OCI-M1 (cell line): Measurements from ENCODE around the gene PLCB3.
A peak's percentile ranks its signal among the peaks of the same experiment; 100 is the strongest.

Experiments used
- DNase-seq: peaks from one replicate; lab custom pipeline; 2025; lab: John Stamatoyannopoulos, UW

Gene PLCB3

DNA sequence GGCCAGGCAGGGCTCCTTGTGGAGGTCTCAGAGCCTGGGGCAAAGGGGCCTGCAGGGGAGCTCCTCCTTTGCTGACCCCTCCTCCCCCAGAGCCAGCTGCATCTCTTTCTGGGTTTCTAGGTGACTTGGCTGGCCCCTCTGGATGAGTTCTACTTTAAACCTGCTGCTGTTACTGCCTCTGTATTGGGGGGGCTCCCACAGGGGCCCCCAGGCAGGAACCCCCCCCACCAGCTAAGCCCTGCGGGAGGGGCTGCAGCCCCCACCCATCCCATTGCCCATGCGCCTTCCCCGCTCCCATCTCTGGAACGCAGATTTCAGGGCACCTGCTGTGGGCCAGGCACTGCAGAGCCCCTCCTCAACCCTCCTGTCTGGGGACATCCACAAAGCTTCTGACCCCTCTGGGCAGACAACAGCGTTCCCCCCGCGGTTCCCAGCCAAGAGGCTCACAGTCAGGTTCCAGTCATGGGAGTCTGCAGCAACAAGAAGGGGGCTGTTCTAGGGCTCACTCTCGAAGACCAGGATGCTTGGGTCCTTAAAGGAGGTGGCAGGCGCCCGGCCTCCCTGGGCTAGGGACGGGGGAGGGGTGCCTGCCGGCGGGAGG, 815 bp upstream of the PLCB3 start:
- DNase-seq = no peak

GRCh38 chr11:64251753-64252002, 348 bp downstream of the PLCB3 start:
- DNase-seq = no peak

DNA sequence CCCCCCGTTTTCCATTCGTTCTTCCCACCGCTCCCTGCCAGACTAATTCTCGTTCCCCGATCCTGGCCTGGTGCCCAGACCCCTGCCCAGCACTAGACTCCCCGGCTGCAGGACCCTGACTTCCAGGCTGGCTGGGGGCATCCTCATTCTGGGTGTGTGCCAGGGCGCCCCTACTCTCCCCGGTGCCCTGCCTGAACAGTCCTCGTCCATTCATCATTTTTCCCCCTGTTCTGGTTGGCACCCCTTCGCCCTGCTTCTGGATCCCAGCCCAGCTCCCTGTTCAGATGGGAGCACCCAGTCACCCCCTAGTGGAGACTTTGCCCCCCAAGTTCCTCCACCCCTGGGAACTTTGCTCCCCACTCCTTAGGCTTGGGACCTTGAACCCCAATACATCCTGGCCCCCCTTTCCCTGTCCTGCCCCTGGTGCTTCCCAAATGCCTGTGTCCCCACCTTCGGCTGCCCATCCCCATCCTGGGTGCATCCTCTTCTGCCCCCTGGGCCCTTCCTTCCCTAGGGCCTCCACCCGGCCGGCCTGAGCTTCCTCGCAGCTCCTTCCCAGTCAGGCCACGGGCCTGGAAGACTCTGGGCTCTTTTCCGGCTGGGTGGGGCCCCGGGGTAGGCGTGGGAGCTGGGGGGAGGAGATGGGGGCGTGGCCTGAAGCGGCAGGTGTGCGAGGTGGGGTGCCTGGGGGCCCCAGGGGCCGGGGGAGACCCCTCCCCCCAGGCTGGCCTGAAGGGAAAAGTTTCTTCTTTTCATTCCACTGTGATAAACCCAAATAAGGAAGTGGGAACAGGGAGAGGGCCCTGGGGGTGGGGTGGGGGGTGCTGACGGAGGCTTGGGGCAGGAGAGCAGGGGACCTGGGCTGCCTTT, 908 bp downstream of the PLCB3 start:
- peak; percentile 42 for DNase-seq

- no peak for DNase-seq
Observed at GRCh38 chr11:64253043-64253442, 1.7 kb downstream of the PLCB3 start.

DNA sequence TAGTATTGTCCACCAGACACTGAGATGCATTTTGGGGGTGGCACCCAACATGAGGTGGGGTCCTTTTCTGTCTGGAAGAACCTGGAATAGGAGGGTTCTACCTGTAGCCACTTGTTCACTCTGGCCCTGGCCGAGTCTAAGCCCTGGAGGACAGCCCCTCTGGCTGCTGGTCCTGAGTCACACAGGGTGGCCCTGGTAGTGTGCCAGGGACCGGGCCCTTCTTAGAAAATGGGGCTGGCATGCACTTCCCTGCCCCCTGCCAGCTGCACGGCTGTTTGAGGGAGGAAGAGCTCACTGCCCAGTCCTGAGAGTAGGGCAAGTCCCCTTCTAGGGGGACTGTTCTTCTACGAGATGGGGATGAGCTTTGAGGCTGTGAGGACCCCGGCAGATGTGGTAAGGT, 2.2 kb downstream of the PLCB3 start:
- no peak for DNase-seq

DNA sequence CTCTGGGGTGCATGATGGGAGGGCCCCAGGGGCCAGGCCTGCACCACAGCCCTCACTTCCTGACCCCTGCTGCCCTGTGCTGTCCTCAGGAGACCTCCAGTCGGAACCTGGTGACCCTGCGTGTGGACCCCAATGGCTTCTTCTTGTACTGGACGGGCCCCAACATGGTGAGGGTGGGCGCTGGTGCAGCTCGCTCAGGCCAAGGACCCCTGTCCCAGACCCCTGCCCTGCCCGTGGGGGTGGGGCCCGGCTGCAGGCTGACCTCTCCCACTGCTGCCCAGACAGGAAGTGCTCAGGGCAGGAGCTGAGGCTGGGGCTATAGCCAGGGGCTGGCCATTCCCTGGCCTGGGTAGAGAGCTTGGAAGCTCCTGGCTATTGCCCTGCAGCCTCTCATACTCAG, 3.0 kb downstream of the PLCB3 start:
- DNase-seq = no peak

DNA sequence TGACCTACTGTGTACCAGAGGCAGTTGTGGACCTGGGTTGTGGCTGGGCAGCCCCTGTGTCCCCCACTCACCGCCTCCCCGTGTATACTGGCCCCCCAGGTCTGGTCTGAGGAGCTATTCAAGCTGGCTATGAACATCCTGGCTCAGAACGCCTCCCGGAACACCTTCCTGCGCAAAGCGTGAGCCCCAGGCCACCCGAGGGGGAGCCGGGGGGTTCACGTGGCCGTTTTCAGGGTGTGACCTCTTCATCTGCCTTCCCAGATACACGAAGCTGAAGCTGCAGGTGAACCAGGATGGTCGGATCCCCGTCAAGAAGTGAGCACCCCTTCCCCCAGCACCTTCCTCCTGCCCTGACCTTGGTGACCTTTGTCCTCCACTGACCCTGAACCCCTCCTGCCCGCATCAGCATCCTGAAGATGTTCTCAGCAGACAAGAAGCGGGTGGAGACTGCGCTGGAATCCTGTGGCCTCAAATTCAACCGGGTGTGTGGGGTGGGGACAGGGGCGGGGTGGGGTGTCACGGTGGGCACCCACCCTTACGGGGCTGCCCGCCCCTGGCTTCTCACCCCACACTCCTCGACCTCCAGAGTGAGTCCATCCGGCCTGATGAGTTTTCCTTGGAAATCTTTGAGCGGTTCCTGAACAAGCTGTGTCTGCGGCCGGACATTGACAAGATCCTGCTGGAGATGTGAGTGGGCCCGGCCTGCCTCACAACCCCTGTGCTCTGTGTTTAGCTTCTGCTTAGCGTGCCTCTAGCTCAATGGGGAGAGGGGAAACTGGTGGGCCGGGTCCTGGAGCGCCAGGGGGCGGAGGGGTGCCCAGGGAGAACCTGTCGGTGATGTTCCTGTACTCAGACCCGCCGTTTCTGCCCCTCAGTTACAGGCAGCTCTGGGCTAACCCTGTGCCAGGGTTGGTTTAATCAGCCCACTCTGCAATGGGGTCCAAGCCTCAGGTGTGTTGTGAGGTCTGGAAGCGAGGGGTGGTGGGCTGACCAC, 4.1 kb downstream of the PLCB3 start:
- DNase-seq = no peak

DNA sequence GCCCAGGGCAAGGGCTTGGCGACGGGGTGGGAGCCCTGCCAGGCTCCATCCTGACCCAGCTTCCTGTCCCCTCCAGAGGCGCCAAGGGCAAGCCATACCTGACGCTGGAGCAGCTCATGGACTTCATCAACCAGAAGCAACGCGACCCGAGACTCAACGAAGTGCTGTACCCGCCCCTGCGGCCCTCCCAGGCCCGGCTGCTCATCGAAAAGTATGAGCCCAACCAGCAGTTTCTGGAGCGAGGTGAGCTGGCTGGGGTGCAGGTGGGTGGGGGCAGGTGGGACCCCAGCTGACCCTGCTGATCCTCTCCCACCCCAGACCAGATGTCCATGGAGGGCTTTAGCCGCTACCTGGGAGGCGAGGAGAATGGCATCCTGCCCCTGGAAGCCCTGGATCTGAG, 5.0 kb downstream of the PLCB3 start:
- no peak for DNase-seq

- no peak for DNase-seq
Observed at GRCh38 chr11:64258356-64258755, 7.0 kb downstream of the PLCB3 start.

GRCh38 chr11:64258946-64259532, 7.7 kb downstream of the PLCB3 start:
- DNase-seq = no peak

DNA sequence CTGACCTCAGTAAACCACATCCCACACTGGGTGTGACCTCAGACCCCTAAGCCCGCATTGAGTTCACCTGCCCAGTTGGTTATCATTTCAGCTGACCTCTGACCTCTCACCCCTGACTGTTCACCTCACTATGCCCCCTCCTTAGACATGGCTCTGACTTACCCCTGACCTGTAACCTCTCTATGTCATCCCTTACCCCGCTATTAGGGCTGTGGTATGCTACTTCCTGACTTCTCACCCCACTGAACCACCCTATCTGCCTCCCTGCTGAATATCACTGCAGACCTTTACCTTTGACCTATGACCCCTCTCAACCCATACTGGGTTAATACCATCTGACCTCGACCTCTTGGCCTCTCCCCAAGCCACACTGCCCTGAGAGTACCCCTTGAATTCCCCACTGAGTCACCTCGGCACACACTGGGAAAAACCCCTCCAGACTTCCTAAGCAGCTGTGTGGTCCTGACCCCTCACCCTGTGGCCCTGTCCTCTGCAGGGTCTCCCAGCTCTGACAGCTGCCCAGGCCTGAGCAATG, 8.3 kb downstream of the PLCB3 start:
- DNase-seq = no peak

DNA sequence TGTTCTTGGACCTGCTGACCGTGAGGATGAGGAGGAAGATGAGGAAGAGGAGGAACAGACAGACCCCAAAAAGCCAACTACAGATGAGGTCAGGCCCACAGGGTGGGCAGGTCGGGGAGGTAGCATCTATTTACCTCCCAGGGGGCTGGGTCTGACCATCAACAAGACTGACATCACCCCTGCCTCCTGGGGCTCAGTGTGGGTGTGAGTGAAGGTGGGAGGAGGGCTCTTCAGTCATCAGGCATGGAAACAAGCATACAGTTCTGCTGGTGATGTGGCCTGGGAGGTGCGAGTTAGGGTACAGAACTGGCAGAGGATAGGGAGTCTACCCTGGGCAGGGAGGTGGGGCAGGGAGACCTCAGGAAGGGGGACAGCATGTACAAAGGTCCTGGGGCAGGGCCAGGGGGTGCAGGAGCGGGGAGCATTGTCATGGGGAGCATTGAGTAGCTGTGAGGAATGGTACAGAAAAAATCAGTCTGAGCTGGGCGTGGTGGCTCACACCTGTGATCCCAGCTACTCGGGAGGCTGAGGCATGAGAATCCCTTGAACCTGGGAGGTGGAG, 8.9 kb downstream of the PLCB3 start:
- DNase-seq = no peak

DNA sequence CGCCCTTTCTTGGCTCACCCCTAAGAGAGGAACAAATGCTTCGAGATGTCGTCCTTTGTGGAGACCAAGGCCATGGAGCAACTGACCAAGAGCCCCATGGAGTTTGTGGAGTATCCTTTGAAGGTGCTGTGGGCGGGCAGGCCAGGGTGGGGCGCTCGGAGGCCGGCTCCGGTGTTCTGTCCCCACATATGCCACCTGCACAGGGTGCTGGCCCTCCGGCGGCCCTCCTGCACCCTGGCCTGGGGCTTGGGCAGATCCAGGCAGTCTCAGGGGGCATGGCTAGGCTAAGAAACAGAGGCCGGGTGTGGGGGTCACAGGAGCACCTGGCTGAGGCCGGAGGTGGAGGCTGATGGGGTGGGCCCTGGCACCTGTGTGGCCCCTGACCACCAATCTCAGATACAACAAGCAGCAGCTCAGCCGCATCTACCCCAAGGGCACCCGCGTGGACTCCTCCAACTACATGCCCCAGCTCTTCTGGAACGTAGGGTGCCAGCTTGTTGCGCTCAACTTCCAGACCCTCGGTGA, 10.3 kb downstream of the PLCB3 start:
- no peak for DNase-seq

DNA sequence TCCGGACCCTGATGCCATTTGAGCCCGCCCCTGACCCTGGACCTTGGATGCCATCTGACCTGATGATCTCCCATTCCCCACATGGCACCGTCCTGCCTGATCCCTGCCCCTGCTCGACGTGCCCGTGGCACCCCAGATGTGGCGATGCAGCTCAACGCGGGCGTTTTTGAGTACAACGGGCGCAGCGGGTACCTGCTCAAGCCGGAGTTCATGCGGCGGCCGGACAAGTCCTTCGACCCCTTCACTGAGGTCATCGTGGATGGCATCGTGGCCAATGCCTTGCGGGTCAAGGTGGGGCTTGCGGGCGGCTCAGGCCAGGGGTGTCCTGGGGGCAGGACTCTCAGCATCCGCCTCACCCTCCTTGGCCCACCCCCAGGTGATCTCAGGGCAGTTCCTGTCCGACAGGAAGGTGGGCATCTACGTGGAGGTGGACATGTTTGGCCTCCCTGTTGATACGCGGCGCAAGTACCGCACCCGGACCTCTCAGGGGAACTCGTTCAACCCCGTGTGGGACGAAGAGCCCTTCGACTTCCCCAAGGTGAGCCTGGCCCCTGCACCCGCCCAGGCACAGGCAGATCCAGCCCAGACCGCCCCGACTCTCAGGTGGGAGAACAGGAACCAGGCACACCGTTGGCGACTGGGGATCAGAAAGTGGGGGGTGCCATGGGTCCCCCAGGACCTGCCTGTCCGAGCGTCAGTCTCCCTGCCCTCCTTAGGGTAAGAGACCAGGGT, 11.1 kb downstream of the PLCB3 start:
- DNase-seq = no peak

DNA sequence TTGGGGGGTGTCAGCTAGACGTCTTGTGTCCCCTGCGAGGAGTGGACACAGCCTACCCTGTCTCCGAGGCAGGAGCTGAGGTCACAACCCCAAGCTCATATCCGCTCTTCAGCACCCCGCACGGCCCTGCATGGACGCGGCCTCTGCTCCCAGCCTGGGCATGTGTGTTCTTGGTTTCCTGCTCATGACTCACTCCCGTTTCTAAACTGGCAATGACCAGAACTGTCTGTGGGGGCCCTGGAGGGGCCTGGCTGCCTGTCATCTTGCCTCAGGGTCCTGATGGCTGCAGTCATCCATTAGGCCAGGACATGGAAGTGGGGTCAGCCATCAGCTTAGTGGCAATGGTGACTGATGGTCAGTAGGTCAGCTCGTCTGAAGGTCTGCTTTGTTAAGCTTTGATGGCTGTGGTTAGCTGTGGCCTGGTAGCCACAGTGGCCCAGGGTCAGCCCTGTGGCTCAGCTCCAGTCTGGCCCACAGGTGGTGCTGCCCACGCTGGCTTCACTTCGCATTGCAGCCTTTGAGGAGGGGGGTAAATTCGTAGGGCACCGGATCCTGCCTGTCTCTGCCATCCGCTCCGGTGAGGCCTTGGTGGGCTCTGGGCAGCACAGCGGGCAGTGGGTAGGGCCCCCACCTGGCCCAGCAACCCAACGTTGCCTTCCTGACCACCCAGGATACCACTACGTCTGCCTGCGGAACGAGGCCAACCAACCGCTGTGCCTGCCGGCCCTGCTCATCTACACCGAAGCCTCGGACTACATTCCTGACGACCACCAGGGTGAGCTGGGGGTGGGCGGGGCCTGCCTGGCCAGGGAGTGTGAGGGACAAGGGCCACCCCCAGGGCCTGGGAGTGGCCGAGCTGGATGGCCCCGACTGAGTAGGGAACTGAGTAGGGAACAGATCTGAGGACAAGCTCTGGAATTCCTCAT, 12.0 kb downstream of the PLCB3 start:
- DNase-seq = no peak

- no peak for DNase-seq
Observed at GRCh38 chr11:64263947-64264317, 12.6 kb downstream of the PLCB3 start.

DNA sequence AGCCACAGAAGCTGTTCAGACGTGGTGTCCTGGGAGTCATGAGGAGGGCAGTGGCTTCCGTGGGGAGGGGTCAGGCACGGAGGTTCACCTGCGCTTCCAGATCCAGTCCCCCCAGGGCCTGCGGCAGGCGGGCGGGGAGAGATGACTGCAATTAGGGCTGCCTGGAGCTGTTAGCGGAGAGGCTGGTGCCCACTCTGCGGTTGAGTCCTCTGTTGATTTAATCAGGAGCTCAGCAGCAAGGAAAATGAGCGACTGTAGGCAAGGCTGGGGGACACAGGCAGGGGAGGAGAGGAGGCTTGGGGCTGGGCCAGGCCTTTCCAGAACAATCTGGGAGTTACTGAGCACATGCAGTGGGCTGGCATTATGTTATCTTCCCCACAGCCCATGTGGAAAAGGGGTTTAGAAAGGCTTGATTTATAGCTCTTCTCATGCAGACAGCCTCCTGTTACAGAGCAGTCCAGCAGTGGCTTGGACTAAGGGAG, 13.1 kb downstream of the PLCB3 start:
- no peak for DNase-seq

- no peak for DNase-seq
Observed at GRCh38 chr11:64265176-64266160, 14.1 kb downstream of the PLCB3 start.
